Neutrophil (primary cell): ENCODE measurements around the gene CARMIL3.

ENCODE experiments used
- H3K27ac ChIP-seq: fragments of 200-600 bp; sonication (generic); 2 replicates; pipeline ENCODE4 v1.5.1; 2016; ENCODE audit warnings: mild to moderate bottlenecking, moderate library complexity
- H3K27me3 ChIP-seq: fragments of 200-600 bp; sonication (generic); 2 replicates; pipeline ENCODE4 v1.6.0; 2016; ENCODE audit warnings: mild to moderate bottlenecking
- H3K36me3 ChIP-seq: fragments of 200-600 bp; sonication (generic); 2 replicates; pipeline ENCODE4 v1.5.1; 2017
- H3K4me1 ChIP-seq, 2 experiments: fragments of 200-600 bp in 1 of 2; sonication (generic) in 1 of 2; 1 replicate in 1 of 2; 2 replicates in 1 of 2; pipeline versions ENCODE4 v1.5.1 to v1.6.1; 2013 to 2016; ENCODE audit warnings: low read depth in 1 of 2, low read length in 1 of 2, mild to moderate bottlenecking in 1 of 2, moderate library complexity in 1 of 2; ENCODE audit not compliant: control insufficient read depth in 1 of 2, insufficient read depth in 1 of 2
- H3K4me3 ChIP-seq, 2 experiments: fragments of 200-600 bp in 1 of 2; sonication (generic) in 1 of 2; 1 replicate in 1 of 2; 2 replicates in 1 of 2; pipeline ENCODE4 v1.5.1; 2013 to 2016; ENCODE audit warnings: low read depth in 1 of 2, low read length in 1 of 2, mild to moderate bottlenecking in 1 of 2, moderate library complexity in 1 of 2
- H3K9me3 ChIP-seq: fragments of 200-600 bp; sonication (generic); 2 replicates; pipeline ENCODE4 v1.5.1; 2016
- CTCF ChIP-seq: fragments of 200-600 bp; sonication (generic); IDR thresholded peaks from 2 replicates; pipeline ENCODE4 v1.5.1; 2016; ENCODE audit warnings: antibody characterized with exemption

CARMIL3 gene

GRCh38 chr14:24055971-24056799, 4.4 kb downstream of the CARMIL3 start:
- no peak for TF ChIP-seq CTCF
- Histone ChIP-seq H3K27me3 (peaks cover 50% of the 10 kb centered on the region), H3K4me1 (peaks cover 9 to 16% of the 10 kb centered on the region in 2 experiments), H3K36me3 (no peaks in the 10 kb centered on the region), H3K4me3 (no peak overlapping the region), H3K27ac (no peak overlapping the region), H3K9me3 (no peaks in the 10 kb centered on the region)

- TF ChIP-seq CTCF: no peak
- peaks cover 44% of the 10 kb centered on the region for H3K27me3 ChIP-seq
- H3K9me3 ChIP-seq: no peaks in the 10 kb centered on the region
- peaks cover 6 to 10% of the 10 kb centered on the region in 2 experiments for H3K4me1 ChIP-seq
- H3K4me3 ChIP-seq: no peak overlapping the region
- H3K36me3 ChIP-seq: no peaks in the 10 kb centered on the region
- no peak overlapping the region for H3K27ac ChIP-seq
Observed at GRCh38 chr14:24056800-24057184, 5.0 kb downstream of the CARMIL3 start.

GRCh38 chr14:24057271-24057670, 5.5 kb downstream of the CARMIL3 start:
- no peak overlapping the region for H3K4me3 ChIP-seq
- no peak overlapping the region for H3K27ac ChIP-seq
- H3K4me1 ChIP-seq: peaks cover 3 to 5% of the 10 kb centered on the region in 2 experiments
- no peak for TF ChIP-seq CTCF
- no peaks in the 10 kb centered on the region for H3K9me3 ChIP-seq
- no peaks in the 10 kb centered on the region for H3K36me3 ChIP-seq
- H3K27me3 ChIP-seq: peaks cover 39% of the 10 kb centered on the region

GRCh38 chr14:24057867-24058259, 6.1 kb downstream of the CARMIL3 start:
- H3K36me3 ChIP-seq: no peaks in the 10 kb centered on the region
- H3K4me1 ChIP-seq: no peaks in the 10 kb centered on the region
- H3K4me3 ChIP-seq: no peak overlapping the region
- peaks cover 33% of the 10 kb centered on the region for H3K27me3 ChIP-seq
- no peak for TF ChIP-seq CTCF
- H3K9me3 ChIP-seq: no peaks in the 10 kb centered on the region
- H3K27ac ChIP-seq: no peak overlapping the region

- no peaks in the 10 kb centered on the region for H3K36me3 ChIP-seq
- no peaks in the 10 kb centered on the region for H3K9me3 ChIP-seq
- TF ChIP-seq CTCF: no peak
- H3K27ac ChIP-seq: no peak overlapping the region
- no peak overlapping the region for H3K4me3 ChIP-seq
- peaks cover 28% of the 10 kb centered on the region for H3K27me3 ChIP-seq
- no peaks in the 10 kb centered on the region for H3K4me1 ChIP-seq
Observed at GRCh38 chr14:24058260-24058950, 6.6 kb downstream of the CARMIL3 start.
